Forelimb muscle (tissue), 1 donor: ENCODE measurements around the gene SMOC2. TPM values are rescaled to one million over a fixed set of nuclear protein-coding genes. Genes with fewer than 3 reads are reported as not detected.

ENCODE experiments used
- DNase-seq: peaks from one replicate; pipeline ENCODE4 v3.0.0-alpha.2; 2013; ENCODE audit warnings: low read depth
- polyA plus RNA-seq: library from polyadenylated mRNA; unstranded; fragments of 120-200 nt; gene quantifications from one replicate; pipeline ENCODE4 v1.2.1, GENCODE V29; 2013; ENCODE audit not compliant: insufficient read length

SMOC2 gene
- polyA plus RNA-seq, 1 donor: 74.8 TPM

DNA sequence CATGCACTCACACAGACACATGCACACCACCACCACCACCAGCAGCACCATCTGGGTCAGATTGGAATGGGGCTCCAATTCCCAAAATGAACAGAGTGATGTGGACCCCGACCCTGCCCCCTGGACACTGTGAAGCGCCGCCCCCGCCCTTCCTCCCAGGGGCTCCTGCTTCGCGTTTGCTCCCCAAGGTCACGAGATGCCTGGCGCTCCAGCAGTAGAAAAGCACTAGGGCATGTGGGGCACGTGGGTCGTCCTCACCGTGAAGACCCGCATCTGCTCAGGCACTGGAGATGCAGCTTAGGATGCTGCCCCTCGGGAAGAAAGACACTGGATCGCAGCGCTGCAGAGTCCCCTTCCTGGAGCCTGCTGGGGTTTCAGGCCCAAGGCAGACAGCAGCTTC lies 184.0 kb downstream of the SMOC2 start:
- no peak for DNase-seq

DNA sequence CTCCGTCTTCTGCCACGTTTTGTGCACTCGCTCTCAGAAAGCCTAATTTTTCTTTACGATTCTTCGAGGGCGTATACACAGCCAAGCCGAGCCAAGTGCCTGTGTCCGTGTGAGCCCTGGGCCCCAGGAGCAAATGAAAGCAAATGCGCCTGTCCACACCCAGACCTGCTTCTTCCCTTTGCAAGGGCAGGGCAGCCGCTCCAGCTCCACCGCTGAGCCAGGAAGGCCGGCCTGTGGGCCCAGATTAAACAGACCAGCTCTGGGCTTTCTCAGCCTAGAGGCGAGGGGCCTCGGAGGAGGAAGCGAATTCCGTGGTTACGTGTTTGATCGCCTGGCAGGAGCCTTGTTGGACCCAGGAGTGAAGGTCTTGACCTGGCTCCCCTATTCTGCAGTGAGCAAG lies 184.6 kb downstream of the SMOC2 start:
- DNase-seq: no peak

DNA sequence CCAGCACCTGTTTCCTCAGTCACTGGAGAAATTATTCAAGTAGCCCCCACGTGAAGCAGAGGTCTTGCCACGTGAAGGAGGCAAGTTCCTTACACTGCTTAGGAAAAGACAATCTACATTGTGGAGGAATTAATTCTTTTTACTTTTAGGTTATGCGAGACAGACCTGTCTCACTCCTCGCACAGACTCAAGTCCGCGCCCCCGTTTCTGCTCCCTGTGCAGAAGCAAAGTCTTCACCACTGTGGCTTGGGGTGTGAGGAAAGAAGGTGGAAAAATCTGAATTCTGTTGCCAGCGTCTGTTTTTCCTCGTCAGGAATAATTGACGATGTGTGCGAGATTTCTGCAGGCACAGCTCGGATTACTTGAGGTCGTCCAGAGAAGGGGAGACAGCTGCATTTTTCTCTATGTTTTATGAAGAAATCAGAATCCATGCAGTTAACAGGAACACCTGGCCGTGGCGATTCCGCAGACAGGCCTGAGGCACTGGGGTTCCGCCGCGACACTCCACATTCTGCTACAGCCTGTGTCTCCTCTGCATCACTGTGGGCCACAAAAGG lies 185.1 kb downstream of the SMOC2 start:
- DNase-seq: no peak

DNA sequence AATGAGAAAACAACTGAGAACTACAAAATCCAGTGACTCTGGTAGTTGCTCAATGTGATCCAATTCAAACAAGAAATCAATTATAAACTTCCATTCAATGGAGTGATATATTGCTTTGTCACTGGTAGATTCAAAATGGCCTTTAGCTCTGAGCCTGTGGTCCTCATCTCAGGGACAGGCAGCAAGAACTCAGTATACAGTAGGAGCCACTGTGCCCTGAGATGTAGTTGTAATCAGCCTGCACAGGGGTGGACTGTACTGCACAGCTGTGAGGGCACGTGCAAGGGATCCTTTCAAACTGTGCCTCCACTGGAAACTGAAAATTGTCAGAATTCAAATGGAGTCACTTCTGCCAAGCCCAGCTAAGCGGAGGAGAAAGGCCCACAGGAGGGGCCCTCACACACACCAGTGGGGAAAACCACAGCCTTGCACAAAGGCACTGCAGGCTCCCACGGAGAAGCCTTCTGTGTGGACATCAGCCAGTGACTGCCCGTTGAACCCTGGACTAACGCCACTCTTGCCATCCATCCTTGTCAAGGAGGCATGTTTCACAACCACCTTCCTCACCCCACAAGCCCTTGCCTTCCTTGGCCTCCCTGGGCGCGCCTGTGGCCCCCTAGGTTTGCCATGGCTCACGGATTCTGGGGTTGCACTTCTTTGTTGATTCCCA lies 186.7 kb downstream of the SMOC2 start:
- DNase-seq: no peak

DNA sequence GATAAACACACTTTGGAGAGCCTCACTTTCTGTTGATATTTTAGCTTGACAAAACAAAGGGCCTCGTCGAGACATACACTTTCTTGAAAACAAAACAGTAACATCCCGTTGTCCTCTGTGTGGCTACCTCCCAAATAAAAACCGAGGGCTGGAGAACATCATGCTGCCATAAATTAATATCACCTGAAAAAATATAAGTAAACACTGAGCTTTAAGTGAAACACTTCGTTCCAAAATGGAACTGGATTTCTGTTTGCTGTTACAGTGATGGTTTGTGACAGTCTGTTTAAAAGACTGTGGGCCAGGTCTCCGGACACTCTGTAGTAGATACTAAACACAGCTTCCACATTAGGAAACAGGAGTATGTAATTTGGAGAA lies 187.2 kb downstream of the SMOC2 start:
- no peak for DNase-seq

DNA sequence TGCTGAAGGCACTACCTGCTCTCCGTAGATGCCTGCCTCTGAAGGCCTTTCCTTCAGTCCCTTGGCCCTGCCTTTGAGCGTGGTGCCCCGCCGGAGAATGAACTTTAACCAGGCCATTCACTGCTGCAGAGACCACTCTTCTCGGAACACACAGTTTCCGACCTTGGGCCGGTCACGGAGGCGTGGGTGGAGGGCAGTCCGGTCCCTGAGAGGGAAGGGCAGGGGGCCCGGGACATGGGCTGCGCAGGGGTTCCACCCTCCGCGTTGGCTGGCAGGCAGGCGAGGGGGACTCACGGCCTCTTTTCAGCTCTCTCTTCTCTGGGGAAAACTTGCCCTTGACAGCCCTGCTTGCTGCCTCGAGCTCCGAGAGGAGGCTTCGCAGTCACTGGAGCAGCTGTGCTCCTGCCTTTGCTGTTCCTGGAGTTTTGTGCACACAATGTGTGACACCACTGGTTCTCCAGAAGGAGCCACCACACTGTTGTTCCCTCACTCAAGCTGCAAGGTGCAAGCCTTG lies 187.8 kb downstream of the SMOC2 start:
- no peak for DNase-seq

DNA sequence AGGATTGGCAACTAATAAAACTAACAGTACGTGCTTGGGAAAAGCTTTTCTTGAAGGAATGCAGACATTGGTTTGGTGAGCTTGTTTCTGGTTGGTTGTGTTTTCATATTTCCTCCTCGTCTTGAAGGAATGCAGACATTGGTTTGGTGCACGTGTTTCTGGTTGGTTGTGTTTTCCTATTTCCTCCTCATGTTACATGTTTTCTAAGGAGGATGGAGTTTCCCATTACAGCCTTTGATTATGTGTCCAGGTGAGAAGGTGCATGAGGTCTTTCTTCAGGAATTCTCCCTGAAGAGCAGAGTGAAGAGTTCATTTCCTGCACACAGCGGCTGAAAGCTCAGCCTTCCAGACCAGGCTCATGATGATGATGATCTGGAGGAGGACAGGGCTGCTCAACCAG lies 190.6 kb downstream of the SMOC2 start:
- DNase-seq: no peak

DNA sequence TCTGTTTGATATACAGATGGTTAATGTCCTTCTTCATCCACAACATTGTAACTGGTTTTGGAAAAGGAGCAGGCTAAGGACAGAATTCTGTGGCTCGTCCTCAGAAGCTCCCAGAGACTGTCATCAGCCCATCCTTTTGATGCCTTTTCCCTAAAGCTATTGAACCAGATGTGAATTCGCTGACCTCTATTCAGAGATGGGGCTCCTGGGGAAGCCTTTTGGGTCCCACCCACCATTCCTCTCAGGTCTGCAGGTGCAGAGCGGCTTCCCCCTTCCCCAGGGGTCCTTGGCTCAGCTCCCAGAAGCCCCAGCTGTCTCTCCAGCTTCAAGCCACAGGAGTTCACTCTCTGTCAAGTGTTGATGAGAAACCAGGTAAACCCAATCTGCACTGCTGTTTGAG lies 191.7 kb downstream of the SMOC2 start:
- DNase-seq: no peak

DNA sequence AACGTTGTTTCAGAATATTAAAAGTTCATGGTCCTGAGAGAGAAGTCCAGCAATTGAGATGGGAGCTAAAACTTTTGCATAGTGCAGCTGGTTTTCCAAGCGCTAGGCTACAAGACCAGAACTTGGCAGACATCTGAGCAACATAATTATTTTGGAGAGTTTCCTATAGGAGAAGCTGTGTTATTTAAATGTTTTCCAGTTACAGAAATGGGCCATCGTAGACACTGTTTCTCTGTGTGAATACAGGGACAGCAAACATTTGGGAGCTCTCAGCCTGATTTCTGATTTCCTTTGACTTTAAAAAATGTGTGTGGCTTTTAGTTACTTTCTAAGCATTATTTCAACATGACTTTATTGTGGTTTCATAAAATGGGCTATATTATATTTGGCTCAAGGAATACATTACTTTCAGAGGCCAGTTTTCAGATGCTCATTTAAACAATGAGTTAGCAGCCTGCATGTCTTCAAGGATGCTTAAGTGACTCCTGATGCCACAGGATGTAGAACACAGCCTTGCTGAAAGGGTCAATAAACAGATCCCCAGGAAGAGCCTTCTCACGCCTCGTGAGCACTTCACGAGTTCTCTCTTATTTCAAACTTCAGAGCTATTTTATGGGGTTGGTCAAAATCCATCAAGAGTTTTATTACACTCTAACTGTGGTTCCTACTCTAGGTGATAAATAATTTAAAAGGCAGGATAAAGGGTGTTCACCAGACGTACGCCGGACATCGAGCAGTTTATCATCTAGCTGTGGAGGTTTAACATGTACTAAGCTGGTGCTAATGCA lies 193.8 kb downstream of the SMOC2 start:
- peak; percentile 71 for DNase-seq

DNA sequence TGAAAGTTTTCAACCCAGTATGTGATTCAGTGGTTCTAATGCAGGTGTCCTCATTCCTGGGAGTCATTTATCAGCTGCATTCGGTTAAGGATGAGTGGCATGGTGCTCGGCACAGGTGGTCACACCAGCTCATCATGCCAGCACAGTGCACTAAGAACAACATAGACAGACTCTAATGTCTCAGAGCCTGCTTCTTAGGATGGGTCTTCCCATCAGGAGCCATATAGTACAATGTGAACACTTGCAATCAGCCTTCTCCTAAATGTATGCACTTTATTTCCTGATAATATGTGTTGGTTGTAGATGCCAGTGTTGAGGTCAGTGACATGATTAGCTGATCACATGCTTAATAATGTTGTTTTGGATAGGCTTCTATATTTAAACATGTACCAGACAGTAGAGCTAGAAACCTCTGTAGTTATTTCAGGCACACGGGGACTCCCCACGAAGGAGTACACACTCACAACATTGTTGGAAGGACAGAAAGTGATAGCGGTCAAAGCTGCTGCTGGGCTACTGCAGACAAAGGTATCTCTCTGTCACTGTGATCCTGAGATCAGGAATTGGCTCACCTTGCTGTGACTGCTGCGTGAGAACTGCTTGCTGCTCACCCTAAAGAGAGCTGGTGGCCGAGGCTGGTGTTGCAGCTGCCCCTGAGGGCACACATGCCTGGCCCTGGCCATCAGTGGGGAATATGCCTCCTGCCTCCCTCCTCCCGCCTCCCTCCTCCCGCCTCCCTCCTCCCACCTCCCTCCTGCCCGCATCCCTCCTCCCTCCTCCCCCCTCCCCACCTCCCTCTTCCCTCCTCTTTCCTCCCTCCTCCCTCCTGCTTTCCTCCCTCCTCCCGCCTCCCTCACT lies 195.4 kb downstream of the SMOC2 start:
- DNase-seq: no peak

DNA sequence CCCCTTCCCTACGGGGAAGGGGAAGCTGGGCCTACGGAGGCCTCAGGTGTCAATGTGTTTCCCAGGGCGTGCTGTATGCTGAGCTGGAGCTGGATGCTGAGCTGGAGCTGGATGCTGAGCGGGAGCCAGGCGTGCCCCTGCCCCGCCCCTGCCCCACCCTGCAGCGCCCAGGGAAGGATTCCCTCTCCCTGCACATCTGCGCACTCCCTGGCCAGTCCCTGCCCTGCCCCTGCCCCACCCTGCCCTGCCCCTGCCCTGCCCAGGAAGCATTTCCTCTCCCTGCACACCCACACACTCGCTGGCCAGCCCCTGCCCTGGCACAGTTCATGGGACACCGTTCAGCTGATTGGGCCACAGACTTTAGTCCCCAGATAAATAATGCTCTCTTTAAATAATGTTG lies 196.8 kb downstream of the SMOC2 start:
- no peak for DNase-seq

DNA sequence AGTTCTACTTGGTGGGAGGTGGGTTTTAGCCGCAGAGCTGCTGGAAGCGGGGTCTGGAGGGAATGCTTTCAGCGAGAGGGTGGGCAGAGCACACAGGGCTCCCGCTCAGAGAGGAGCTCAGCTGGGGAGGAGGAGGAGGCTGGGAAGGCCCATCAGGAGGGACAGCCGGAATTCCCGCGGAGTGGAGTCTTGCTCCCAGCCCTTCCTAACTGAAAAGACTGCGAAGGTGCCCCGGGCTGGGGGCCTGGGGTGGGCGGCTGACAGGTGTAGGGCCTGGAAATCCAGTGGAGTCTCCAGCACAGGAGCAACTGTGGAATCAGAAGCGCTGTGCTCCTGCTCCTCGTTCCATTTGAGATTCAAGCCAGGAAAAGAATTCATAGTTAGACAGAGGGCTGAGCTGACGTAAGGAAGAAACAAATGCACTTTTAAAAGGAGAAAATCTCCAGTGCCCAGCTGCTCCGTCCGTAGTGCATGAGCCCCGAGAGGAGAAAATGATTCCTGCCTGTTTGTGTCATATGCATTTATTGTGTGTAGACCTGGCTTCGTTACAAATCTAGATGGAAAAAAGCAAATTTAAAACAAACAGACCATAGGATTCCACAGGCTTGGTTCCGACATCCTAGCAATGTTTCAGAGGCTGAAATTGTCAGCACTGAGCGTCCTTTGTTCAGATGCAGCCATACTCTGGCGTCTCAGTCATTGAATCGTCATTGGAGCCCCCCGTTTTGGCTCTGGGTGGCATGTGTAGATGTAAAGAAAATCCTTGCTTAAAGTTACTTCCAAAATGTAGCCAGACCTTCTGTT lies 197.7 kb downstream of the SMOC2 start:
- DNase-seq: no peak

DNA sequence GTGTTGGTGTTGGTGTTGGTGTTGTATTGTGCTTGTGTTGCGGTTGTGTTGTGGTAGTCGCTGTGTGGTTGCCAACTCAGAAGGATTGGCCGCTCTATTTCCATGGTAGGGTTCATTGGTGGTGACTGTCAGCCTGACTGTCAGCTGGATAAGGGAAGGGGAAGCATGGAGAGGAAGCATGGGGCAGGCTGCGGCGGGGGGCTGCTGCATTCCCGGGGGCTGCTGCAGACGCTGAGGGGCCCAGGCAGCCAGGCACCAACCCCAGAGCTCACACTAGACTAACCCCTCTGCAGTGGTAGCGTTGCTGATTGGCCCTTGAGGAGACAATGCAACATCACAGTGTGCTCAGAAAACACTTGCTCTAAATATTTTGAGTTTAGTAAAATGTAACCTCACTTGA lies 199.2 kb downstream of the SMOC2 start:
- no peak for DNase-seq

DNA sequence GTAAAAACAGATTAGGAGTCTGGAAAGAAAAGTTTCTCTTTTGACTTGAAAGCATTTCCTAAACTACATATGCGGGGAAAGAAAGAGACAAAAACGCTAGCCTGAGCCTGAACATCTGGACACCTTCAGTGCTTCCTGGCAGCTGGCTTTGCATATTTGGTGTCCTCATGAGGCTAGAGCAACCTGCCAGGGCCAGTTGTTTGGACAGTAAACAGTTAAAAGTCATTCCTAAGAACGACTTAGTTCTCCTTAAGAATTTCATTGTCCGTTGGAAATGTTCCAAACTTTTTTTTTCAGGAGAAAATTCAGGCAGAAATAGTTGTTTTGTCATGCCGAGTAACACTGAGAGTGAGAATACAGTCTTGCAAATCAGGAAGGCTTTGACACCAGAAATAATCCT lies 199.8 kb downstream of the SMOC2 start:
- peak; percentile 71 for DNase-seq

DNA sequence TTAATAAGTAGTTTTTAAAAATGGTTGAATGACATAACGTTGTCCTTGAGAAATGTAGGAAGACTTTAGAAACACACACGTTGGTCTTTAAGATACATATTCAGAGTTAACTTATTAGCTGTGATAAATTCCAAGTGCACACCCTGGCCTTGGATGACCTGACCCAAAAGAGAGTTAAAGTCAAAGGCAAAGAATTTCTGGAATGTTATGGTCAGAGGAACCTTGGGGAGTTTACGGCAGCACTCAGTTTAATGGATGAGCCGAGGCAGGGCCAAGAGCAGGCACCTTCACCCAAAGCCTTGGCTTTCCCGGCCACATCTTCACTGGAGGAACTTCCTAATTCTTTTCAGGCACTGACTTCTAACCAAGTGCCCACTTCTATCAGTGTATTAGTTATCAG lies 200.5 kb downstream of the SMOC2 start:
- no peak for DNase-seq

DNA sequence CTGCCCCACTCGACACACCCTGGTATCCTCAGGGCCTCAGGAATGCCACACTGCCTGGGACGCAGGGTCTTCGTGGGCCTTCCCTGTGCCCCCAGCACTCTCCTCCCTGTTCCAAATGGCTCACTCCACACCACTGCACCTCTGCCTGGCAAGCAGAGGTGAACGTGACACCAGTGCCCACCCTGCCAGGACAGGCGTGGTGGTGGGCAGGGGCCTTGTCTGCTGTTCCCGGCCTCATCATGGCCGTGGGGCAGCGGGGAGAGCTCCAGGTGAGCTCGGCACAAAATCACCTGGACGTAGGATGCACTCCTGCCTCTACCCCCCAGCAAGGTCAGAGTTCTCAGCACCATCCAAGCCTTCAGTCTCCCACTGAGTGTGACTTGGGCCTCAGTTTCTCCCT lies 202.4 kb downstream of the SMOC2 start:
- no peak for DNase-seq

DNA sequence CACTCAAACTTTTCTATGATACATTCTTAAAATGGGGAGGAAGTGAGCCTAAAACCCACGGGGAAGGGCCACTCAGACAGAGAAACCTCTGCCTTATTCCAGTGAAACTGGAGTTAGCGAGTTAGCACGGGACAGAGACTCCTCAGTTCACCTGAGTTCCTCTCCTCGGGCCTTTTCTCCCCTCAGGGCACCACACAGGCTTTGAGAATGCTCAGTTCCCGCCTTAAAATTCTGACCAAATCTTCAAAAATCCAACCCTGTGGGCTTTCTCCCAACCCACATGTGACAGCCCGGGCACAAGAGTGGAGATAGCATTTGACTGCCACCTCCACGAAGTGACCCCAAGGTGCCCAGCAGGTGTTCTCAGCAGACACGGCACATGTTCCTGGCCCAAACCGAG lies 204.3 kb downstream of the SMOC2 start:
- DNase-seq: no peak

DNA sequence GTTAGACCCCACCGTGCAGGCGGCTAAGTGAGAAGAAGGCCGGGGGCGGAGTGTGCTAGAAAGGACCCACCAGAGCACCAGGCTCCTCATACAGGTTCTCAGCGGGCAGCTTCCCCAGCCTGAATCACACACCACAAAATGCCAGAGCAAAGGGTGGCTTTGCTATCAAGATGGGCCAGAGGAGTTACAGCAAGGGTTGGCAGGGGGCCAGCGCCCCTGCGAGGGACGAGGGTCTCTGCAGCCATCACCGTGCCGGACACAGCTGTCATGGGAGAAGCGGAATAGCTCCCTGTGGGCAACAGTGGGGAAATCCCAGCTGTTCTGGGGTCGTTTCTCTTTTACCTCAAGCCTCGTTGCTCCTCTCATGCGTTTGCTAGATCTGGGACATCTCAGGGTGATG lies 206.3 kb downstream of the SMOC2 start:
- DNase-seq: no peak

DNA sequence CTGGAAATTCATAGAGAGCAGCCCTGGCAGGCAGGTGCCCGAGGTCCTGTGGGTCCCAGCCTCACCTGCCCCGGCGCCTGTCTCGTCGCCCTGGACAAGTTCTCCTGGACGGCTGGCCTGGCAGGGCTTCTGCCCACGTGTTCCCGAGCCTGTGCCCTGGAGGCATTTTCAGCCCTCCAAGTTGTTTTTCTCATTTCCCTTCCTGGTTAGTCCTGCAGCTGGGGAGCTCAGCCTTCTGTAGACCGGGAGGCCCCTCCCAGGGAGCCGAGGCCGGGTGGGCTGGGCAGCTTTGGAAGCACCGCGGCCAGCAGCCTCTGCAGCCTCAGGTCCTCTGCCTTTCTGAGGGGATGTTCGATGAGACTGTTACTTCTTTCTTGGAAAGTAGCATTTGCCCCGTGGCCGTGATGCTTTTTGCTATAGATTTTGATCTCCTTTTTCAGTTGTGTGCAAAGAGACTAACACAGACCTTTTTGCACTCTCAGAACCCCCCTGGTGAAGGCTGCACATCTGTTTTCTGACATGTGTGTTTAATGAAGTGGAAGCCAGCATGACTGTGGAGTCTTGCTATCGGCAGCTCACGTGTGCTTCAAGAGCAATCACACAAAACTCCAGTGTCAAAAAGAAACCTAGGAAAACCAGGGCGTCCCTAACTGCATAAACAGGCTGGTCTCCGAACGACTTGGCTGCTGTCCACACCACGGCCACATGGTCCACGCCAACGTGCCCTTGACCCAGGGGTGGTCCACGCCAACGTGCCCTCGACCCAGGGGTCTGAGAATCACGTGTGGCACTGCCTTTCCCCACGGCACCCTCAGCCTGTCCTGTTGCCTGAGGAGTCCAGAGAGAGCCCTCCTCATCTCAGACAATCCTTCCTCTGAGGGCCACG lies 207.5 kb downstream of the SMOC2 start:
- DNase-seq: no peak

DNA sequence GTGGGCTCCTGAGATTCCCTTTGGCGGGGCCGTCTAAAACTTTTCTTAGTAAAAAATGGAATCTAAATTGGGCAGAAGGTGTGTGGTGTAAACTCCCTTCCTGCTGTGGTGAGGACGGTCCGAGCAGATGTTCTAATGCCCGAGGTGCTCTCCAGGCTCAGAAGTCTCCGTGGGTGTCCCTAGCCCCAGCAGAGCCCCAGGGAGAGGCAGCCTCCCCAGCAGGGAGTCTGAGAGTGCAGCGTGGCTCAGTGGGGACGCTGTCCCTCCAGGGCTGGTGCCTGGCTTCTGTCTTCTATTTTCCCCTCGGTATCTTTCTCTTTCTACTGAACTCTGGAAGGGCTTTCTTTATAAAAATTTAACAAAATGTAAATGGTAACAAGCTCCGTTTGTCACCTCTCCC lies 208.2 kb downstream of the SMOC2 start:
- DNase-seq: no peak
